Measurements from ENCODE around the gene EIF5A2.

GRCh38 chr3:170941551-170941950 lies 33.1 kb upstream of the EIF5A2 start:
- TF ChIP-seq CTCF (IDR thresholded peaks at IDR 0.05) = no peak
- no peak for TF ChIP-seq EP300 (IDR thresholded peaks at IDR 0.05)
- no peak for TF ChIP-seq POLR2A (IDR thresholded peaks at IDR 0.05)
